Measurements from ENCODE around the gene LY9. TPM values are rescaled to one million over a fixed set of nuclear protein-coding genes. Genes with fewer than 3 reads are reported as not detected.

LY9 gene
- total and polyA plus RNA-seq, 9 of the 15 experiments (the other 6 are each of a cell fraction or from before 2014, with no cell fraction given), result not detected

GRCh38 chr1:160808289-160808688 lies 12.3 kb downstream of the LY9 start:
- FAIRE-seq (no peak), ATAC-seq (no peak), DNase-seq (ENCODE audit: extremely low read depth in 1 of 4, low spot score in 3 of 4) (no peak)
- Histone ChIP-seq H3K36me3 (ENCODE audit: control insufficient read depth, insufficient read depth, low read length) (no peaks in the 10 kb centered on the region), H3K79me2 (ENCODE audit: control insufficient read depth, insufficient read depth, low read length) (no peaks in the 10 kb centered on the region), H3K27me3 (ENCODE audit: control insufficient read depth in 2 of 2, insufficient read depth in 2 of 2, low read length in 2 of 2) (peaks cover 0 to 2% of the 10 kb centered on the region in 2 experiments; a peak in 3 of 5 replicates), H3K9me1 (ENCODE audit: control insufficient read depth, insufficient read depth, low read length) (no peaks in the 10 kb centered on the region), H4K20me1 (replicated peaks; ENCODE audit: control insufficient read depth, insufficient read depth, low read length) (no peaks in the 10 kb centered on the region), H2AFZ (ENCODE audit: low read depth, low read length) (no peak overlapping the region), H3K9me3 (replicated peaks; ENCODE audit: control insufficient read depth, insufficient read depth, low read depth, low read length) (peaks cover 6% of the 10 kb centered on the region), H3K27ac (ENCODE audit: extremely low read depth, low read depth, low read length) (no peak overlapping the region), H3K4me1 (replicated peaks in 1 of 2; ENCODE audit: control insufficient read depth in 2 of 2, insufficient read depth in 2 of 2, low read length in 2 of 2) (peaks cover under 1 to 3% of the 10 kb centered on the region in 2 experiments; a peak in 2 of 5 replicates), H3K4me3 (no peak overlapping the region), H3K4me2 (ENCODE audit: insufficient read depth, low read length) (no peak overlapping the region), H3K9ac (ENCODE audit: insufficient read depth in 1 of 2, low read depth in 2 of 2, low read length in 2 of 2) (no peak overlapping the region)
- intact Hi-C loops (cut with micrococcal nuclease), result no loop called here
- in situ Hi-C loops (cut with MboI), result no loop called here
- 0% methylated on average over 3 of the region's 3 CpGs for WGBS (ENCODE audit: insufficient coverage, low coverage, missing lambda C conversion rate)
- TF ChIP-seq STAT6 (CRISPR knock-in tag; IDR thresholded peaks at IDR 0.05) (no peak), RBM22 (IDR thresholded peaks at IDR 0.05; ENCODE audit: low read depth, low read length, poor library complexity, severe bottlenecking) (no peak), POLR2G (IDR thresholded peaks at IDR 0.05; ENCODE audit: low read depth, low read length) (no peak), CBX5 (IDR thresholded peaks at IDR 0.05; ENCODE audit: borderline replicate concordance, low read depth) (no peak), BMI1 (IDR thresholded peaks at IDR 0.05; ENCODE audit: low read length) (no peak)
- BruUV-seq (replicated peaks), result no TSS peak
- POLR2A ChIA-PET, result no interaction called here
- CTCF ChIA-PET (ENCODE audit: low intra/inter-chr PET ratio), result no interaction called here

Data from K562 (cell line).